Lower leg skin (tissue), 3 donors: ENCODE data around the gene CCDC69.

Source experiments
- CTCF ChIP-seq, 3 donors: fragments of 450-650 bp; IDR thresholded peaks; one replicate each; pipeline ENCODE4 v1.5.1; 2016; ENCODE audit warnings: antibody characterized with exemption in 3 of 3, mild to moderate bottlenecking in 3 of 3, moderate library complexity in 2 of 3
- POLR2A ChIP-seq, 2 donors: fragments of 450-650 bp; IDR thresholded peaks; one replicate each; pipeline ENCODE4 v1.6.1; 2016 to 2017; ENCODE audit warnings: antibody characterized with exemption in 2 of 2, mild to moderate bottlenecking in 1 of 2, moderate library complexity in 1 of 2

GRCh38 chr5:151259931-151260330 lies 36.0 kb upstream of the CCDC69 start:
- TF ChIP-seq CTCF (IDR thresholded peaks at IDR 0.05): no peak
- TF ChIP-seq POLR2A (IDR thresholded peaks at IDR 0.05): no peak
